Trophoblast cell (in vitro differentiated cells and primary cell): ENCODE results near the gene NUP93.

ENCODE experiments used
- DNase-seq, 2 donors: peaks; one replicate each; pipeline ENCODE4 v3.0.0-alpha.2; 2016
- H2AFZ ChIP-seq: 2 replicates; pipeline ENCODE4 v1.6.1; 2013; ENCODE audit warnings: low read length, moderate library complexity, mild to moderate bottlenecking; ENCODE audit not compliant: insufficient read depth, poor library complexity
- H2AK5ac ChIP-seq: 2 replicates; pipeline ENCODE4 v1.6.1; 2013; ENCODE audit warnings: mild to moderate bottlenecking, low read length
- H2BK120ac ChIP-seq: 2 replicates; pipeline ENCODE4 v1.6.1; 2013; ENCODE audit warnings: low read length, mild to moderate bottlenecking, moderate library complexity; ENCODE audit not compliant: insufficient read depth, poor library complexity
- H2BK12ac ChIP-seq: 2 replicates; pipeline ENCODE4 v1.6.1; 2013; ENCODE audit warnings: mild to moderate bottlenecking, low read length, moderate library complexity
- H2BK5ac ChIP-seq: 2 replicates; pipeline ENCODE4 v1.6.1; 2013; ENCODE audit warnings: low read length, low read depth, moderate library complexity, mild to moderate bottlenecking; ENCODE audit not compliant: poor library complexity
- H3K14ac ChIP-seq: 2 replicates; pipeline ENCODE4 v1.6.1; 2013; ENCODE audit warnings: mild to moderate bottlenecking, low read length
- H3K18ac ChIP-seq: 2 replicates; pipeline ENCODE4 v1.6.1; 2013; ENCODE audit warnings: mild to moderate bottlenecking, low read length
- H3K23ac ChIP-seq: 2 replicates; pipeline ENCODE4 v1.6.1; 2013; ENCODE audit warnings: low read length
- H3K27ac ChIP-seq: 2 replicates; pipeline ENCODE4 v1.5.1; 2013; ENCODE audit warnings: low read depth, mild to moderate bottlenecking, inconsistent platforms, low read length, moderate library complexity
- H3K27me3 ChIP-seq: 2 replicates; pipeline ENCODE4 v1.6.1; 2013; ENCODE audit warnings: inconsistent platforms, mild to moderate bottlenecking, low read length, moderate library complexity; ENCODE audit not compliant: insufficient read depth
- H3K36me3 ChIP-seq, 2 experiments: 1 replicate in 1 of 2; 2 replicates in 1 of 2; pipeline ENCODE4 v1.6.1; 2013; ENCODE audit warnings: low read length in 2 of 2, mild to moderate bottlenecking in 2 of 2, moderate library complexity in 1 of 2; ENCODE audit not compliant: insufficient read depth in 2 of 2, control insufficient read depth in 1 of 2
- H3K4ac ChIP-seq: 2 replicates; pipeline ENCODE4 v1.6.1; 2013; ENCODE audit warnings: low read depth, mild to moderate bottlenecking, low read length, moderate library complexity
- H3K4me1 ChIP-seq, 2 experiments: 1 replicate in 1 of 2; 2 replicates in 1 of 2; pipeline ENCODE4 v1.6.1; 2013; ENCODE audit warnings: low read length in 2 of 2, mild to moderate bottlenecking in 2 of 2, moderate library complexity in 1 of 2; ENCODE audit not compliant: insufficient read depth in 2 of 2, control insufficient read depth in 1 of 2
- H3K4me2 ChIP-seq: 2 replicates; pipeline ENCODE4 v1.6.1; 2013; ENCODE audit warnings: inconsistent platforms, mild to moderate bottlenecking, low read length, moderate library complexity
- H3K4me3 ChIP-seq: 2 replicates; pipeline ENCODE4 v1.5.1; 2013; ENCODE audit warnings: mild to moderate bottlenecking, low read depth, low read length, inconsistent platforms
- H3K79me1 ChIP-seq: one replicate; pipeline ENCODE4 v1.6.1; 2013; ENCODE audit warnings: low read length
- H3K79me2 ChIP-seq: 2 replicates; pipeline ENCODE4 v1.6.1; 2013; ENCODE audit warnings: low read length, mild to moderate bottlenecking; ENCODE audit not compliant: control insufficient read depth, insufficient read depth, poor library complexity
- H3K9ac ChIP-seq: 2 replicates; pipeline ENCODE4 v1.6.1; 2013; ENCODE audit warnings: mild to moderate bottlenecking, low read length
- H3K9me3 ChIP-seq: 2 replicates; pipeline ENCODE4 v1.6.1; 2013; ENCODE audit warnings: low read depth, mild to moderate bottlenecking, control low read depth, inconsistent platforms, low read length; ENCODE audit not compliant: insufficient read depth
- H4K12ac ChIP-seq: 2 replicates; pipeline ENCODE4 v1.6.1; 2013; ENCODE audit warnings: low read depth, mild to moderate bottlenecking, low read length, moderate library complexity
- H4K8ac ChIP-seq: 2 replicates; pipeline ENCODE4 v1.6.1; 2013; ENCODE audit warnings: low read depth, mild to moderate bottlenecking, low read length, moderate library complexity
- H4K91ac ChIP-seq: one replicate; pipeline ENCODE4 v1.6.1; 2013; ENCODE audit warnings: low read depth, mild to moderate bottlenecking, low read length, moderate library complexity
- WGBS: extraction: QIAGEN DNeasy Blood & Tissue Kit; methylation state at CpG from one replicate; pipeline ENCODE4 v1.1.7; 2013; ENCODE audit warnings: missing lambda C conversion rate; ENCODE audit not compliant: insufficient read length, insufficient coverage; ENCODE audit errors: extremely low coverage; 5-methylcytosine and 5-hydroxymethylcytosine counted together

NUP93 gene

DNA sequence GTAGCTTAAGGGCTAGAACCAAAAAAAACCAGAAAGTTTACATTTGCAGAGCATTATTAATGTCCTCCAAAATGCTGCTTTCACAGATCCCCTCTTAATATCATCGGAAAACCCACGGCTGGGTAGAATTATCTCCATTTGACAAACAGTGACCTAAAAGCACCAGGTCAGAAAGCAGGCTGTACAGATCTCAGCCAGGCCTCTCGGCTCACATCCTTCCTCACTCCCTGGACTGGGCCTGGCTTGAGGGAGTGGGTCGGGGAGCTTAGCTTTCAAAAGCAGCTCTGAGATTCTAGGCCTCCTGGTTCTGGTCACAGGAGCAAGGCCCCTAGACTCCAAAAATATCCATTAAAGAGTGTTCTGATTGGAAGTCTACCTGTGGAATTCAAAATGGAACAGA lies 126.0 kb downstream of the NUP93 start:
- Histone ChIP-seq H3K9me3 (no peaks in the 10 kb centered on the region), H2AK5ac (no peak overlapping the region), H3K18ac (no peak overlapping the region), H3K4me1 (peaks cover 9 to 14% of the 10 kb centered on the region in 2 experiments), H3K4me3 (no peak overlapping the region), H2BK12ac (no peak overlapping the region), H3K36me3 (no peaks in the 10 kb centered on the region), H3K27ac (no peak overlapping the region), H3K9ac (no peak overlapping the region), H4K91ac (no peak overlapping the region), H3K14ac (no peak overlapping the region), H2BK5ac (no peak overlapping the region), H2BK120ac (no peak overlapping the region), H3K27me3 (no peaks in the 10 kb centered on the region), H3K79me2 (no peaks in the 10 kb centered on the region), H3K79me1 (peaks cover 1% of the 10 kb centered on the region), H4K12ac (no peak overlapping the region), H3K4me2 (no peak overlapping the region), H3K23ac (no peak overlapping the region), H4K8ac (no peak overlapping the region), H2AFZ (no peak overlapping the region), H3K4ac (no peak overlapping the region)
- no peak for DNase-seq
- WGBS = no CpG with 5 or more reads among the region's 4 CpGs

DNA sequence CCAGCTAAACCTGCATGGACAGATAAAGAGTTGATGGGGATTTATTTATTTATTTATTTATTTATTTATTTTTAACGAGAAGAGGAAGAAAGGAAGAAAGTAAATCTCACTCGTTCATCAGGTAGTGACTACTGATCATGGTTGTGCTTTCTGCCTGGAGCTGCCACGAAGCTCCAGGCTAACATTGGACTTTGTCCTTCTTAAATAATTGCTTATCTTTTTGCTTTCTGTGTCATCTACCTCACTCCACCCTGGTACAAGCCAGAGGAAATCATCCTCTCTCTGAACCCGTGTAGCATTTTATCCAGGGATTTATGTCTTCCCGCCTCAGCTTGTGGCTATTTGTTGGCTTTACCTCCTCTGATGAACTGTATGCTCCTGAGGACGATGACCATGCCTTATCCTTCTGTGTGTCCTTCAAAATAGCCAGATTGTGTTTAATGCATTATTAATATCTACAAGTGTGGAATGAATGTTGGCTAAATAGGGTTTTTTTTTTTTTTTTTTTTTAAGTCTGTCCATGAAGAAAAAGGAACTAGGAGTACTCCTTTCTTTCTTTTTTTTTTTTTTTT lies 127.0 kb downstream of the NUP93 start:
- H4K12ac ChIP-seq = no peak overlapping the region
- no peak overlapping the region for H3K27ac ChIP-seq
- H4K91ac ChIP-seq = no peak overlapping the region
- no peak for DNase-seq
- H3K79me1 ChIP-seq = peaks cover 4% of the 10 kb centered on the region
- H3K14ac ChIP-seq = no peak overlapping the region
- H3K27me3 ChIP-seq = no peaks in the 10 kb centered on the region
- peaks cover 9 to 16% of the 10 kb centered on the region in 2 experiments for H3K4me1 ChIP-seq
- H3K4ac ChIP-seq = no peak overlapping the region
- no peaks in the 10 kb centered on the region for H3K9me3 ChIP-seq
- no CpG with 5 or more reads among the region's 6 CpGs for WGBS
- no peak overlapping the region for H4K8ac ChIP-seq
- H3K36me3 ChIP-seq = no peaks in the 10 kb centered on the region
- no peak overlapping the region for H3K4me2 ChIP-seq
- H3K4me3 ChIP-seq = no peak overlapping the region
- no peak overlapping the region for H2AFZ ChIP-seq
- H2BK5ac ChIP-seq = no peak overlapping the region
- no peak overlapping the region for H3K9ac ChIP-seq
- H2BK120ac ChIP-seq = no peak overlapping the region
- H2AK5ac ChIP-seq = no peak overlapping the region
- no peak overlapping the region for H3K18ac ChIP-seq
- H2BK12ac ChIP-seq = no peak overlapping the region
- H3K79me2 ChIP-seq = no peaks in the 10 kb centered on the region
- H3K23ac ChIP-seq = no peak overlapping the region

DNA sequence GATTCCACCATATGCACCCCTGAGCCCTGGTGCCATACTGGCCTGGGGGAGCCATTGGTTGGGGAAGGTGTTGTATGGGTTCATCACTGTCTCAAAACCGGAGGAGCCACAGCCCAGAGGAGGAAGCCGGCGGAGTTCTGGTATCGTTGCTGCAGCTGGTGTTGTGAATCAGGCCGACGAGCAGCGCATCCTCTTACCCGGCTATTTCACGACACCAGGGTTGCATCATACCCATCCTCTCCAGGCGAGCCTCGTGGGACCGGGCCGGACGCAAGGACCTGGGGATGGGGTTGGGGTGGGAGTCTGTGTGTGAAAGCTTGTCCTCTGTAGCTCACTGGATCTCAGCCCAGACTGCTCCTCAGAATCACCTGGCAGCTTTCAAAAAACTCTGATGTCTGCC lies 128.4 kb downstream of the NUP93 start:
- H3K27ac ChIP-seq = no peak overlapping the region
- H3K4me1 ChIP-seq = peaks cover 7 to 12% of the 10 kb centered on the region in 2 experiments
- no peak overlapping the region for H2BK120ac ChIP-seq
- no peaks in the 10 kb centered on the region for H3K27me3 ChIP-seq
- H2BK12ac ChIP-seq = no peak overlapping the region
- no peak overlapping the region for H3K9ac ChIP-seq
- no peak overlapping the region for H4K8ac ChIP-seq
- H3K23ac ChIP-seq = no peak overlapping the region
- H3K4me3 ChIP-seq = peak overlapping the region; percentile 31
- peaks cover 4% of the 10 kb centered on the region for H3K79me1 ChIP-seq
- H4K12ac ChIP-seq = no peak overlapping the region
- H3K36me3 ChIP-seq = no peaks in the 10 kb centered on the region
- no peak overlapping the region for H4K91ac ChIP-seq
- no peak overlapping the region for H3K14ac ChIP-seq
- H3K18ac ChIP-seq = no peak overlapping the region
- H3K4me2 ChIP-seq = no peak overlapping the region
- no peak overlapping the region for H2BK5ac ChIP-seq
- H2AFZ ChIP-seq = no peak overlapping the region
- no CpG with 5 or more reads among the region's 14 CpGs for WGBS
- H2AK5ac ChIP-seq = no peak overlapping the region
- H3K79me2 ChIP-seq = no peaks in the 10 kb centered on the region
- DNase-seq = no peak
- H3K4ac ChIP-seq = no peak overlapping the region
- no peaks in the 10 kb centered on the region for H3K9me3 ChIP-seq

DNA sequence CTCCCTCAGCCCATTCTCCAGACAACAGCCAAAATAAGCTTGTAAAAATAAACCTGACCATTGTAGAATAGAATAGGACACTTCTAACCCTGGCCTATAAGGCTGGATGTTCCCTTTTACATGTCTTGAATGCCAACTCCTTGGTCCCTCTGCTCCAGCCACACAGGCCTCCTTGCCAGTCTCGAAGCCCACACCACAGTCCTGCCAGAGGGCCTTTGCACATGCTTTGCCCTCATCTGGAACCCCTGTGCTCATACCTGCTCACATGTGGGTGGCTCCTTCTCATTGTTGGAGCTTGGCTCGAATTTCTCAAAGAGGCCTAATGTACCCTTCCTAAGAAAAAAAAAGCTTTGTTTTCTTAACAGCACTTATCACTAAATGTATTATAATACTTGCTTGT lies 129.7 kb downstream of the NUP93 start:
- Histone ChIP-seq H3K9me3 (no peaks in the 10 kb centered on the region), H3K4me3 (no peak overlapping the region), H3K27ac (no peak overlapping the region), H4K8ac (no peak overlapping the region), H3K9ac (no peak overlapping the region), H3K23ac (no peak overlapping the region), H3K4me1 (peaks cover 7 to 12% of the 10 kb centered on the region in 2 experiments), H2AK5ac (no peak overlapping the region), H3K36me3 (no peaks in the 10 kb centered on the region), H2AFZ (no peak overlapping the region), H3K4ac (no peak overlapping the region), H2BK5ac (no peak overlapping the region), H4K91ac (no peak overlapping the region), H3K79me2 (no peaks in the 10 kb centered on the region), H3K18ac (no peak overlapping the region), H2BK12ac (no peak overlapping the region), H3K14ac (no peak overlapping the region), H3K4me2 (no peak overlapping the region), H3K27me3 (no peaks in the 10 kb centered on the region), H3K79me1 (peaks cover 4% of the 10 kb centered on the region), H4K12ac (no peak overlapping the region), H2BK120ac (no peak overlapping the region)
- WGBS = no CpG with 5 or more reads among the region's 2 CpGs
- DNase-seq = peak in 1 of 2 donors; percentile 35
